Neural cell (in vitro differentiated cells): Measurements from ENCODE around the gene GOLGA3. TPM values are rescaled to one million over a fixed set of nuclear protein-coding genes. Genes with fewer than 3 reads are reported as not detected.

Experiments used
- H2AFZ ChIP-seq: fragments of 200-600, 300-800 bp; sonication (generic), shearing (Covaris generic); 2 replicates; pipeline ENCODE4 v1.6.0; 2014; ENCODE audit warnings: low read depth, mild to moderate bottlenecking, antibody characterized with exemption, low read length, moderate library complexity
- H3F3A ChIP-seq: fragments of 200-600 bp; shearing (Covaris generic); 2 replicates; pipeline ENCODE4 v1.6.1; 2016; ENCODE audit warnings: mild to moderate bottlenecking, moderate library complexity, mixed read lengths, antibody characterized with exemption, low read length; ENCODE audit not compliant: insufficient read depth, poor library complexity, severe bottlenecking
- H3K27ac ChIP-seq: fragments of 200-600, 300-800 bp; sonication (generic), shearing (Covaris generic); 2 replicates; pipeline ENCODE4 v1.5.1; 2014; ENCODE audit warnings: mild to moderate bottlenecking, low read length, moderate library complexity
- H3K27me3 ChIP-seq: fragments of 300-800, 200-600 bp; sonication (generic), shearing (Covaris generic); 2 replicates; pipeline ENCODE4 v1.6.0; 2014; ENCODE audit warnings: mild to moderate bottlenecking, low read depth, low read length, moderate library complexity; ENCODE audit not compliant: insufficient read depth
- H3K36me3 ChIP-seq: fragments of 300-800, 200-600 bp; sonication (generic), shearing (Covaris generic); 2 replicates; pipeline ENCODE4 v1.5.1; 2014; ENCODE audit warnings: mild to moderate bottlenecking, antibody characterized with exemption, low read length, moderate library complexity; ENCODE audit not compliant: insufficient read depth
- H3K4me2 ChIP-seq: fragments of 300-800, 200-600 bp; sonication (generic), shearing (Covaris generic); 2 replicates; pipeline ENCODE4 v1.6.0; 2014; ENCODE audit warnings: mild to moderate bottlenecking, low read length
- H3K4me3 ChIP-seq: fragments of 300-800, 200-600 bp; sonication (generic), shearing (Covaris generic); 2 replicates; pipeline ENCODE4 v1.5.1; 2014; ENCODE audit warnings: mild to moderate bottlenecking, low read length, moderate library complexity
- H3K79me2 ChIP-seq: fragments of 200-600 bp; shearing (Covaris generic); replicated peaks from 2 replicates; pipeline ENCODE4 v1.6.0; 2014; ENCODE audit warnings: mild to moderate bottlenecking, low read length, moderate library complexity; ENCODE audit not compliant: insufficient read depth
- H3K9ac ChIP-seq: fragments of 300-800, 200-600 bp; sonication (generic), shearing (Covaris generic); 2 replicates; pipeline ENCODE4 v1.6.1; 2016; ENCODE audit warnings: mild to moderate bottlenecking, low read length, mixed read lengths
- H3K9me2 ChIP-seq: fragments of 200-600 bp; shearing (Covaris generic); 2 replicates; pipeline ENCODE4 v1.6.1; 2016; ENCODE audit warnings: mild to moderate bottlenecking, low read length, mixed read lengths; ENCODE audit not compliant: insufficient read depth
- H3K9me3 ChIP-seq: fragments of 200-600, 300-800 bp; sonication (generic), shearing (Covaris generic); 2 replicates; pipeline ENCODE4 v1.6.1; 2016; ENCODE audit warnings: mild to moderate bottlenecking, mixed run types, low read length, moderate library complexity, mixed read lengths
- H4K20me1 ChIP-seq: fragments of 200-600 bp; shearing (Covaris generic); 2 replicates; pipeline ENCODE4 v1.6.1; 2016; ENCODE audit warnings: mild to moderate bottlenecking, mixed run types; ENCODE audit not compliant: insufficient read depth
- EP300 ChIP-seq: fragments of 450-650 bp; conservative IDR thresholded peaks from 2 replicates; pipeline ENCODE4 v1.6.1; 2014; ENCODE audit warnings: antibody characterized with exemption, mild to moderate bottlenecking, moderate library complexity; ENCODE audit not compliant: poor library complexity, severe bottlenecking
- EZH2 ChIP-seq: fragments of 200-600, 300-800 bp; shearing (Covaris generic), sonication (generic); IDR thresholded peaks from 2 replicates; pipeline ENCODE4 v1.6.1; 2014; ENCODE audit warnings: antibody characterized with exemption, low read length, borderline replicate concordance, mild to moderate bottlenecking; ENCODE audit not compliant: insufficient read depth, poor library complexity, severe bottlenecking
- MXI1 ChIP-seq: fragments of 450-650 bp; conservative IDR thresholded peaks from 2 replicates; pipeline ENCODE4 v1.6.1; 2014; ENCODE audit warnings: antibody characterized with exemption, mild to moderate bottlenecking; ENCODE audit not compliant: poor library complexity, severe bottlenecking
- POLR2AphosphoS5 ChIP-seq: IDR thresholded peaks from 2 replicates; pipeline ENCODE4 v1.6.1; 2012
- RAD21 ChIP-seq: fragments of 450-650 bp; conservative IDR thresholded peaks from 2 replicates; pipeline ENCODE4 v1.6.1; 2014; ENCODE audit warnings: antibody characterized with exemption, mild to moderate bottlenecking, moderate library complexity
- SMC3 ChIP-seq: fragments of 450-650 bp; conservative IDR thresholded peaks from 2 replicates; pipeline ENCODE4 v1.6.1; 2014; ENCODE audit warnings: antibody characterized with exemption, mild to moderate bottlenecking, moderate library complexity; ENCODE audit not compliant: poor library complexity
- TAF1 ChIP-seq: IDR thresholded peaks from 2 replicates; pipeline ENCODE4 v1.6.1; 2012; ENCODE audit warnings: low read depth
- polyA plus RNA-seq: library from polyadenylated mRNA; depleted of rRNA; stranded (reverse); fragments of >200 nt; gene quantifications from 2 replicates; pipeline ENCODE4 v1.2.3, GENCODE V29; 2014
- TF ChIP-seq, protein P1 (sequence below): IDR thresholded peaks from 2 replicates; pipeline ENCODE4 v1.6.1; 2012; ENCODE audit warnings: borderline replicate concordance
- TF ChIP-seq, protein P2 (sequence below): fragments of 450-650 bp; IDR thresholded peaks from 2 replicates; pipeline ENCODE4 v1.5.1; 2014; ENCODE audit warnings: antibody characterized with exemption, mild to moderate bottlenecking, moderate library complexity; ENCODE audit not compliant: poor library complexity, severe bottlenecking

GOLGA3 gene
- polyA plus RNA-seq, 1 donor from 2014 or later = 16.7 TPM

DNA sequence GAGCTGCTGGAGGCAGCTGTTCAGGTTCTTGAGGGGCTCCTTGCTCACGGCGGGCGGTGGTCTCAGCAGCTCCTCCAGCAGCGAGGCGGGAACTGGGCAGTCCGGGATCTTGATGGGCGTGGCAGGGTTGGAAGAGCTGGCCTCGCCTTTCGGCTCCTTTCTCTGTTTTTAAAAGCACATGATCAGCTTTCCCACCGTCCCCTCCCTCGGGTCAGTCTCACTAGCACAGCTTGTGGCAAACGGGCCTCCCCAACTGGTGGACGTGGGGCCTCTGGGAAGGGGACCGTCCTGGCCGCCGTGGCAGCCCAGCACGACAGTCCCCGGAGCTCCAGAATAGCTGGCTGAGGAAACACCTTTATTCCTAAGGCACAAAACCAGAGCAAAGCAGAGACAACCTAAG is 54.5 kb downstream of the GOLGA3 start:
- no peak overlapping the region for H3K4me3 ChIP-seq
- H2AFZ ChIP-seq = no peak overlapping the region
- H3K36me3 ChIP-seq = peaks cover 4% of the 10 kb centered on the region
- H3K79me2 ChIP-seq = no peaks in the 10 kb centered on the region
- H3F3A ChIP-seq = no peaks in the 10 kb centered on the region
- H4K20me1 ChIP-seq = no peaks in the 10 kb centered on the region
- H3K27me3 ChIP-seq = no peaks in the 10 kb centered on the region
- TF ChIP-seq EP300 (no peak), MXI1 (no peak)
- no peaks in the 10 kb centered on the region for H3K9me2 ChIP-seq
- no peaks in the 10 kb centered on the region for H3K9me3 ChIP-seq
- no peak overlapping the region for H3K4me2 ChIP-seq
- no peak overlapping the region for H3K27ac ChIP-seq
- H3K9ac ChIP-seq = no peak overlapping the region

DNA sequence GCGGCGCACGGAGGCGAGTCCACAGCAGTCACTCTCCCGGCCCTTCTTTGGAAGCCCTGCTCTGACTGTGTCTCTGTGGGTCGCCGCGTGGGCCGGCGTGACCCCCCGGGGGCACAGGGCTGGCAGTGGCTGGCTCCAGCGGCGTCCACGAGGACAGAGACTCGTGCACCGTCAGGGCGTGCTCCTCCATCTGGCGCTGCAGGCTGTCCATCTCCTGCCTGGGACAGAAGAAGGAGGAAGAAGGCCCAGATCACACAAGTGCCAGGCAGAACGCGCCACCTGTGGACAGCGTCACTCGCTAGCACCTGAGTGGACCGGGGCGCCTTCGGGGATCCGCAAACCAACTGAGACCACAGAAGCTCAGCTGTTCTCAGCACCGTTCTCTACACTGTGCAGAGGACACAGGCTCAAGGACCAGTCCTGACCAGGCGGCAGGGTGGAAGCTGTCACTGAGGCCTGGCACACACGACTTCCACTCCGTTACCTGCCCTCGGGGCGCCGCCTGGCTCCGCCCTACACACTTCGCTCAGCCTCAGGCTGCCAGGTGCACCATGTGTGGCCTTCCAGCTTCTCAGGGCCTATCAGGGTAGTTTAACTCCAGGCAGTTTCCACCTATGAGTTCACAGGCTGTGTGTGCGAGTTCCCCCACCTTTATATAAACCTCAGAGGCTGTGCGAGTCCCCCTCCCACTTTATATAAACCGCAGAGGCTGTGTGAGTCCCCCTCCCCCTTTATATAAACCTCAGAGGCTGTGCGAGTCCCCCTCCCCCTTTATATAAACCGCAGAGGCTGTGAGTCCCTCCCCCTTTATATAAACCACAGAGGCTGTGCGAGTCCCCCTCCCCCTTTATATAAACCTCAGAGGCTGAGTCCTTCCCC is 55.4 kb downstream of the GOLGA3 start:
- Histone ChIP-seq H3K27me3 (no peaks in the 10 kb centered on the region), H3K9me3 (no peaks in the 10 kb centered on the region), H3K4me2 (no peak overlapping the region), H3F3A (no peaks in the 10 kb centered on the region), H3K36me3 (peaks cover 4% of the 10 kb centered on the region), H3K79me2 (no peaks in the 10 kb centered on the region), H3K27ac (no peak overlapping the region), H3K4me3 (no peak overlapping the region), H3K9me2 (no peaks in the 10 kb centered on the region), H4K20me1 (no peaks in the 10 kb centered on the region), H2AFZ (no peak overlapping the region), H3K9ac (no peak overlapping the region)
- TF ChIP-seq, protein P1, sequence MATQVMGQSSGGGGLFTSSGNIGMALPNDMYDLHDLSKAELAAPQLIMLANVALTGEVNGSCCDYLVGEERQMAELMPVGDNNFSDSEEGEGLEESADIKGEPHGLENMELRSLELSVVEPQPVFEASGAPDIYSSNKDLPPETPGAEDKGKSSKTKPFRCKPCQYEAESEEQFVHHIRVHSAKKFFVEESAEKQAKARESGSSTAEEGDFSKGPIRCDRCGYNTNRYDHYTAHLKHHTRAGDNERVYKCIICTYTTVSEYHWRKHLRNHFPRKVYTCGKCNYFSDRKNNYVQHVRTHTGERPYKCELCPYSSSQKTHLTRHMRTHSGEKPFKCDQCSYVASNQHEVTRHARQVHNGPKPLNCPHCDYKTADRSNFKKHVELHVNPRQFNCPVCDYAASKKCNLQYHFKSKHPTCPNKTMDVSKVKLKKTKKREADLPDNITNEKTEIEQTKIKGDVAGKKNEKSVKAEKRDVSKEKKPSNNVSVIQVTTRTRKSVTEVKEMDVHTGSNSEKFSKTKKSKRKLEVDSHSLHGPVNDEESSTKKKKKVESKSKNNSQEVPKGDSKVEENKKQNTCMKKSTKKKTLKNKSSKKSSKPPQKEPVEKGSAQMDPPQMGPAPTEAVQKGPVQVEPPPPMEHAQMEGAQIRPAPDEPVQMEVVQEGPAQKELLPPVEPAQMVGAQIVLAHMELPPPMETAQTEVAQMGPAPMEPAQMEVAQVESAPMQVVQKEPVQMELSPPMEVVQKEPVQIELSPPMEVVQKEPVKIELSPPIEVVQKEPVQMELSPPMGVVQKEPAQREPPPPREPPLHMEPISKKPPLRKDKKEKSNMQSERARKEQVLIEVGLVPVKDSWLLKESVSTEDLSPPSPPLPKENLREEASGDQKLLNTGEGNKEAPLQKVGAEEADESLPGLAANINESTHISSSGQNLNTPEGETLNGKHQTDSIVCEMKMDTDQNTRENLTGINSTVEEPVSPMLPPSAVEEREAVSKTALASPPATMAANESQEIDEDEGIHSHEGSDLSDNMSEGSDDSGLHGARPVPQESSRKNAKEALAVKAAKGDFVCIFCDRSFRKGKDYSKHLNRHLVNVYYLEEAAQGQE = no peak
- TF ChIP-seq EZH2 (no peak), POLR2AphosphoS5 (no peak), RAD21 (no peak), MXI1 (no peak), TAF1 (no peak), EP300 (no peak), SMC3 (no peak)
- TF ChIP-seq, protein P2, sequence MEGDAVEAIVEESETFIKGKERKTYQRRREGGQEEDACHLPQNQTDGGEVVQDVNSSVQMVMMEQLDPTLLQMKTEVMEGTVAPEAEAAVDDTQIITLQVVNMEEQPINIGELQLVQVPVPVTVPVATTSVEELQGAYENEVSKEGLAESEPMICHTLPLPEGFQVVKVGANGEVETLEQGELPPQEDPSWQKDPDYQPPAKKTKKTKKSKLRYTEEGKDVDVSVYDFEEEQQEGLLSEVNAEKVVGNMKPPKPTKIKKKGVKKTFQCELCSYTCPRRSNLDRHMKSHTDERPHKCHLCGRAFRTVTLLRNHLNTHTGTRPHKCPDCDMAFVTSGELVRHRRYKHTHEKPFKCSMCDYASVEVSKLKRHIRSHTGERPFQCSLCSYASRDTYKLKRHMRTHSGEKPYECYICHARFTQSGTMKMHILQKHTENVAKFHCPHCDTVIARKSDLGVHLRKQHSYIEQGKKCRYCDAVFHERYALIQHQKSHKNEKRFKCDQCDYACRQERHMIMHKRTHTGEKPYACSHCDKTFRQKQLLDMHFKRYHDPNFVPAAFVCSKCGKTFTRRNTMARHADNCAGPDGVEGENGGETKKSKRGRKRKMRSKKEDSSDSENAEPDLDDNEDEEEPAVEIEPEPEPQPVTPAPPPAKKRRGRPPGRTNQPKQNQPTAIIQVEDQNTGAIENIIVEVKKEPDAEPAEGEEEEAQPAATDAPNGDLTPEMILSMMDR = no peak
